Keratinocyte (primary cell): ENCODE data around the gene KRT9. TPM values are rescaled to one million over a fixed set of nuclear protein-coding genes. Genes with fewer than 3 reads are reported as not detected.

Experiments used
- DNase-seq: peaks from one replicate; pipeline ENCODE4 v3.0.0-alpha.2; 2011; ENCODE audit warnings: low read depth, missing footprints, low spot score
- FAIRE-seq: peaks from 2 replicates; lab custom pipeline; 2011; peaks lifted over from hg19 to GRCh38; lab: Jason Lieb, UNC
- H2AFZ ChIP-seq: 2 replicates; pipeline ENCODE4 v1.6.0; 2012; ENCODE audit warnings: low read length, control low read depth, inconsistent platforms; ENCODE audit not compliant: control insufficient read depth
- H3K27ac ChIP-seq: 2 replicates; pipeline ENCODE4 v1.5.1; 2011; ENCODE audit warnings: low read length; ENCODE audit not compliant: control insufficient read depth, insufficient read depth
- H3K27me3 ChIP-seq: 3 replicates; pipeline ENCODE4 v1.6.0; 2011; ENCODE audit warnings: low read length; ENCODE audit not compliant: control insufficient read depth, insufficient read depth; ENCODE audit errors: extremely low read depth
- H3K36me3 ChIP-seq, 2 experiments: 2 replicates in 1 of 2; 3 replicates in 1 of 2; pipeline ENCODE4 v1.5.1; 2011; ENCODE audit warnings: low read length in 2 of 2, mild to moderate bottlenecking in 1 of 2; ENCODE audit not compliant: control insufficient read depth in 2 of 2, insufficient read depth in 2 of 2; ENCODE audit errors: extremely low read depth in 1 of 2
- H3K4me1 ChIP-seq: 3 replicates; pipeline ENCODE4 v1.5.1; 2011; ENCODE audit warnings: low read length; ENCODE audit not compliant: control insufficient read depth, insufficient read depth; ENCODE audit errors: extremely low read depth
- H3K4me2 ChIP-seq: 3 replicates; pipeline ENCODE4 v1.6.0; 2011; ENCODE audit warnings: low read depth, low read length; ENCODE audit not compliant: control insufficient read depth, insufficient read depth; ENCODE audit errors: extremely low read depth
- H3K4me3 ChIP-seq, 3 experiments: fragments of 200-600 bp in 1 of 3; sonication (generic) in 1 of 3; 2 replicates in 2 of 3; 3 replicates in 1 of 3; pipeline ENCODE4 v1.5.1; 2011 to 2016; ENCODE audit warnings: low read length in 3 of 3, mild to moderate bottlenecking in 3 of 3, control low read depth in 2 of 3, inconsistent platforms in 1 of 3, low read depth in 1 of 3, mixed read lengths in 1 of 3, mixed run types in 1 of 3, moderate library complexity in 1 of 3; ENCODE audit not compliant: control insufficient read depth in 2 of 3, insufficient read depth in 2 of 3; ENCODE audit errors: extremely low read depth in 1 of 3
- H3K79me2 ChIP-seq: 2 replicates; pipeline ENCODE4 v1.6.0; 2012; ENCODE audit warnings: low read length; ENCODE audit not compliant: control insufficient read depth, insufficient read depth
- H3K9ac ChIP-seq: 3 replicates; pipeline ENCODE4 v1.6.0; 2011; ENCODE audit warnings: low read length; ENCODE audit not compliant: control insufficient read depth, insufficient read depth; ENCODE audit errors: extremely low read depth
- H3K9me1 ChIP-seq: 3 replicates; pipeline ENCODE4 v1.6.0; 2011; ENCODE audit warnings: low read length; ENCODE audit not compliant: control insufficient read depth, insufficient read depth; ENCODE audit errors: extremely low read depth
- H3K9me3 ChIP-seq: 2 replicates; pipeline ENCODE4 v1.5.1; 2012; ENCODE audit warnings: low read depth, low read length; ENCODE audit not compliant: control insufficient read depth
- H4K20me1 ChIP-seq: 3 replicates; pipeline ENCODE4 v1.6.0; 2011; ENCODE audit warnings: low read length; ENCODE audit not compliant: control insufficient read depth, insufficient read depth; ENCODE audit errors: extremely low read depth
- EZH2 ChIP-seq: IDR thresholded peaks from one replicate; pipeline ENCODE4 v1.6.1; 2012; ENCODE audit warnings: inconsistent platforms, mild to moderate bottlenecking, low read length, moderate library complexity
- dilution Hi-C: fragments of 300-500 bp; cut with MboI; formaldehyde crosslinking; loops from one replicate; pipeline ENCODE4 v1.7.0; 2020; ENCODE audit warnings: low sequenced_read_pairs; ENCODE audit not compliant: extremely low pct_ligation_motif_present
- polyA plus RNA-seq, 5 experiments: library from polyadenylated mRNA; depleted of rRNA in 3 of 5; stranded (reverse) in 3 of 5; stranded (forward) in 1 of 5; unstranded in 1 of 5; fragments of >200 nt; gene quantifications; 1 replicate in 1 of 5; 2 replicates in 3 of 5; 3 replicates in 1 of 5; pipeline versions ENCODE4 v1.2.1 to v1.2.3, GENCODE V29; 2011 to 2012; ENCODE audit warnings: missing spikeins in 2 of 5, low read depth in 1 of 5, low replicate concordance in 1 of 5
- TF ChIP-seq, protein P1 (sequence below), 3 experiments: IDR thresholded peaks in 1 of 3; conservative IDR thresholded peaks in 1 of 3; optimal IDR thresholded peaks in 1 of 3; 2 replicates in 2 of 3; 3 replicates in 1 of 3; pipeline versions ENCODE3 to v1.5.1; 2011; ENCODE audit warnings: low read length in 3 of 3, mild to moderate bottlenecking in 3 of 3, moderate library complexity in 2 of 3, control low read depth in 1 of 3, inconsistent platforms in 1 of 3; ENCODE audit not compliant: insufficient read depth in 2 of 3; ENCODE audit errors: extremely low read depth in 1 of 3

Gene KRT9
- polyA plus RNA-seq, 1 donor (not counting 4 experiments of a cell fraction or from before 2014, with no cell fraction given): 1.6 TPM

DNA sequence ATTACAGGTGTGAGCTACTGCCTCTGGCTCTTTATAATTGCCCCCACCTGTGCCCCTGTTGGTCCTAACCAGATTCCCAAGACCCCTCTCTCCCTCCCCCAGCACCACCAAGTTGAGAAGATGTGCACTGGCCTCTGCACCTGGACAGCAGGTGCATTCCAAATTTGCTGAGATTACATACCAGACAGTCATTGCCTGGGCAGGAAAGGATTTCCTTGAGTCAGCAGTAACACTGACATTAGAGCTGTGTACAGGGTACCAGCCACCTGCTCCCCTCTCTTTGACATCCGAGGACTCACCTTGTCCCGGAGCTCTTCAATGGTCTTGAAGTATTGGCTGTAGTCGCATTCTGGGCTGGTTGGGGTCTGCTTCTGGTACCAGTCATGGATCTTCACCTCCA is 53.8 kb downstream of the KRT9 start:
- no peaks in the 10 kb centered on the region for H4K20me1 ChIP-seq
- peaks cover 80% of the 10 kb centered on the region for H3K4me1 ChIP-seq
- peaks cover 0 to 13% of the 10 kb centered on the region in 2 experiments for H3K36me3 ChIP-seq
- H3K4me2 ChIP-seq: peak overlapping the region; percentile 78
- peak overlapping the region in 2 of 3 experiments; percentile 33 to 58 for H3K4me3 ChIP-seq
- H3K79me2 ChIP-seq: no peaks in the 10 kb centered on the region
- peaks cover 4% of the 10 kb centered on the region for H3K27me3 ChIP-seq
- H3K9me3 ChIP-seq: no peaks in the 10 kb centered on the region
- TF ChIP-seq, protein P1, sequence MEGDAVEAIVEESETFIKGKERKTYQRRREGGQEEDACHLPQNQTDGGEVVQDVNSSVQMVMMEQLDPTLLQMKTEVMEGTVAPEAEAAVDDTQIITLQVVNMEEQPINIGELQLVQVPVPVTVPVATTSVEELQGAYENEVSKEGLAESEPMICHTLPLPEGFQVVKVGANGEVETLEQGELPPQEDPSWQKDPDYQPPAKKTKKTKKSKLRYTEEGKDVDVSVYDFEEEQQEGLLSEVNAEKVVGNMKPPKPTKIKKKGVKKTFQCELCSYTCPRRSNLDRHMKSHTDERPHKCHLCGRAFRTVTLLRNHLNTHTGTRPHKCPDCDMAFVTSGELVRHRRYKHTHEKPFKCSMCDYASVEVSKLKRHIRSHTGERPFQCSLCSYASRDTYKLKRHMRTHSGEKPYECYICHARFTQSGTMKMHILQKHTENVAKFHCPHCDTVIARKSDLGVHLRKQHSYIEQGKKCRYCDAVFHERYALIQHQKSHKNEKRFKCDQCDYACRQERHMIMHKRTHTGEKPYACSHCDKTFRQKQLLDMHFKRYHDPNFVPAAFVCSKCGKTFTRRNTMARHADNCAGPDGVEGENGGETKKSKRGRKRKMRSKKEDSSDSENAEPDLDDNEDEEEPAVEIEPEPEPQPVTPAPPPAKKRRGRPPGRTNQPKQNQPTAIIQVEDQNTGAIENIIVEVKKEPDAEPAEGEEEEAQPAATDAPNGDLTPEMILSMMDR (optimal IDR thresholded peaks at IDR 0.05 in 1 of 3, IDR thresholded peaks at IDR 0.05 in 1 of 3, conservative IDR thresholded peaks at IDR 0.05 in 1 of 3; ENCODE audit: extremely low read depth in 1 of 3, insufficient read depth in 2 of 3, low read length in 3 of 3): no peak
- no peak for TF ChIP-seq EZH2
- no peak overlapping the region for H2AFZ ChIP-seq
- DNase-seq (no peak), FAIRE-seq (peak; percentile 62)
- no peak overlapping the region for H3K27ac ChIP-seq
- H3K9me1 ChIP-seq: no peaks in the 10 kb centered on the region
- dilution Hi-C loops: no loop called here
- no peak overlapping the region for H3K9ac ChIP-seq

GRCh38 chr17:41516830-41517283 is 55.0 kb downstream of the KRT9 start:
- Histone ChIP-seq H3K9ac (no peak overlapping the region), H3K79me2 (no peaks in the 10 kb centered on the region), H3K9me3 (no peaks in the 10 kb centered on the region), H2AFZ (no peak overlapping the region), H3K36me3 (peaks cover 0 to 13% of the 10 kb centered on the region in 2 experiments), H3K4me2 (peak overlapping the region; percentile 78), H3K4me1 (peaks cover 77% of the 10 kb centered on the region), H3K27me3 (peaks cover 4% of the 10 kb centered on the region), H3K4me3 (peak overlapping the region; percentile 25 to 58 (median 33)), H3K9me1 (peaks cover 2% of the 10 kb centered on the region), H3K27ac (no peak overlapping the region), H4K20me1 (no peaks in the 10 kb centered on the region)
- TF ChIP-seq EZH2: no peak
- TF ChIP-seq, protein P1 (optimal IDR thresholded peaks at IDR 0.05 in 1 of 3, IDR thresholded peaks at IDR 0.05 in 1 of 3, conservative IDR thresholded peaks at IDR 0.05 in 1 of 3; ENCODE audit: extremely low read depth in 1 of 3, insufficient read depth in 2 of 3, low read length in 3 of 3): no peak
- dilution Hi-C loops: no loop called here
- no peak for FAIRE-seq
- DNase-seq: no peak
